HG02588 (cell line): ENCODE data around the gene ANKRD45.
"Not testable (repeated sequence)": the region's sequence is repeated elsewhere in the genome, so short reads cannot be mapped to it uniquely, and the experiment has no call there.

Source experiments
- ATAC-seq: cut with Tn5 transposase; IDR thresholded peaks from one replicate; pipeline ENCODE4 v1.9.1; 2021; ENCODE audit warnings: mild to moderate bottlenecking, moderate library complexity; ENCODE audit not compliant: unreplicated experiment

ANKRD45 gene

DNA sequence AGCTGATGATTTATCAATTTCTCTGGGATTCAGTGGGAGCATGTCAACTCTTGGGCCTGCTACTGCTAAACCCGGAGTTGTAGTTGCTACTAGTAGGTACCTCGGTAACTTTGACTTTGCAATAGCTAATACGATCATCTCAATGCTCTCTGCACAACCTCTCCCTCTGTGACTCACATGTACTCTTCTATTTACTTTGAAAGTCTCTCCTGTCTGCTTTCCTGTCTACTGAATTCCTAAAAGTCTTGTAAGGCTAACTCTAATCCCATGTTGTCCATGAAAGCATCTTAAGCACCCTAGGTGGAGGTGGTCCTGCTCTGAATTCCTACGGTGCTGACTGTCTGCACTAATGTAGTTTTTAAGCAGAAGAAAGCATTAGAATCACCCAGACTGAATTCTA is 96.1 kb downstream of the ANKRD45 start:
- no peak for ATAC-seq

DNA sequence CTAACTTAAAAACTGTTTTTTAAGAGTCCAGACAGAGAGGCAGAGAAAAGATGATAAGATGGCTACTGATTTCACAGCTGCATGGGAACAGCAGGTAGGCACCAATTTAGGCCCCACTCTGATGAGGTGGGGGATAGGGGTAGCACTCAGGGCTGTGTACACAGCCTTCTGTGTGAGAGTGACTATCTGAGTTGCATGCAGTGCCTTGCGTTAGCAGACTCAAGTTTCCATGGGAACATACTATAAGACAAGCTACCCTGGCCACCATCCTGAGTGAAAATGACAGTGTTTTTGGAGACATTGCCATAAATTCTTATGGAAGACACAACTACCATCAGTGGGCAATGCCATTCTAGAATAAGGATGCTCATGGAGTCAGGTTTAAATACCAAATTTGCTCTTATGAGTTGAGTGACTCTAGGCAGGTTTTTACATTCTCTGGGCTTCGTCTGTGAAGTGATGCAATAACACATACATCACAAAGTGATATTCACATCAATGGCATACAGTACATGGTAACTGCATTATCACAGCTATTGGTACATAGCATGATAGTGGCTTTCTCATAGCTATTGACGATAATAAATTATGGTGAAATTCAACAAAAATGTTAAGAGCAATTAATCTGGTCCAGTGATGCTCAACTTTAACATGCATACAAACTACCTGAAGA is 97.3 kb downstream of the ANKRD45 start:
- ATAC-seq = no peak

DNA sequence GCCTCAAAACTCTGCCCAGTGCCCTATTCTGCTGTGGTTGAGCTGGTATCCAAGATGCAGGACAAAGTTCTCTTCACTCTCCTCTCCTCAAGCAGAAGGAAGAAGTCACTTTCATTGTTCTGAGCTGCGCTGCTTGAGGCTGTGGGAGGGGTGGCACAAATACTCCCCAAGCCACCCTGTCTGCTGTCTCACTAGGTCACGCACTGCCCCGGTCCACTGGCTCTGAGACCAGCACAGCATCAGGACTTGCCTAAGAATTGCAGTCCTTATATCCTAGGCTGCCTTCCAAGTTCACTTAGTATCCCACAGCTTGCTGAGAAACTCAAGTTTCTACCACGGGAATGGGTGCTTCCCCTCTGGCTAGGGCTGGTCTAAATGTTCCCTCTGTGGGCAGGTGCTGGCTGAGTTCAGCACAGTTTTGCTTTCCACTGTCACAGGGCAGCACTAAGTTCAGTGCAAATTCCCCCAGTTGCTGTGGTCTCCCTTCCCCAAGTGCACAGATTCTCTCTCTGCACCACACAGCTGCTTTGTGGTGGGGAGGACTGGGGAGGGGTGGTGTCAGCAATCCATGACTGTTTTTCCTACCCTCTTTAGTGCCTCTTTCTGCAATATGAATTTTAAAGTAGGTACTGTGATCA is 99.2 kb downstream of the ANKRD45 start:
- peak; percentile 86 for ATAC-seq

DNA sequence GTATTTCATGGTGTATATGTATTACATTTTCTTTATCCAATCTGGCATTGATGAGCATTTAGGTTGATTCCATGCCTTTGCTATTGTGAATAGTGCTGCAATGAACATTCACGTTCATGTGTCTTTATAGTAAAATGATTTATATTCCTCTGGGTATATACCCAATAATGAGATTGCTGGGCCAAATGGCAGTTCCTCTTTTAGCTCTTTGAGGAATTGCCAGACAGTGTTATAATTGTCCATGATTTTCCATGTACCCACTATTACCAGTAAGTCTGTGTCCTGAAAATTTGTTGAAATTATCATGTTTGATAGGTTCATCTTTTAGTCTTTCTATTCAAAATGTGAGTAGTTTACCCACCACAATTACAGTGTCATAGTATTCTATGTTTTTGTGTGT is 101.2 kb downstream of the ANKRD45 start:
- no peak for ATAC-seq

DNA sequence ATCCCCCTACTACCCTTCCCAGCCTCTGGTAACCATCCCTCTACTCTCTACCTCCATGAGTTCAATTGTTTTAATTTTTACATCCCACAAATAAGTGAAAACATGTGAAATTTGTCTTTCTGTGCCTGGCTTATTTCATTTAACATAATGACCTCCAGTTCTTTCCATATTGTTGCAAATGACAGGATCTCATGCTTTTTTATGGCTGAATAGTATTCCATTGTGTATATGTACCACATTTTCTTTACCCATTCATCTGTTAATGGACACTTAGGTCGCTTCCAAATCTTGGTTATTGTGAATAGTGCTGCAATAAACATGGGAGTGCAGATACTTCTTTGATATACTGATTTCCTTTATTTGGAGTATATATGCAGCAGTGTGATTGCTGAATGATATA is 105.8 kb downstream of the ANKRD45 start:
- ATAC-seq = not testable (repeated sequence)

DNA sequence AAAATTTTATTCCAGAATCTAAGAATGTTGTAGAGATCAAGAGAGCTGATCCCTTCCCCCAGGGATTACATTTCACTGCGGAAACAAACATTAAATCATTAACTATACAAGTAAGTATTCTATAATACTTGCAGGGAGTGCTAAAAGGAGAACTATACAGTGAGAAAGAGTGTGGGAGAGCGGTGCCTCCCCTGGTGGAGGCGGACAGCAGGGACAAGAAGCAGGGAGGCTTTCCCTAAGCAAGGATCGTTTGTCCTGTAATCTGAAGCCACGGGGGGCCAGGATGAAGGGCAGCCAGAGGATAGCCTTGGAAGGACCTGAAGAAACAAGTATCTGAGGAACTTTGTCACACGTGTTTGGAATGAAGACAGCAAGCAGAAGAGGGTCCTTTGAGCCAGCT is 106.8 kb downstream of the ANKRD45 start:
- ATAC-seq = no peak

DNA sequence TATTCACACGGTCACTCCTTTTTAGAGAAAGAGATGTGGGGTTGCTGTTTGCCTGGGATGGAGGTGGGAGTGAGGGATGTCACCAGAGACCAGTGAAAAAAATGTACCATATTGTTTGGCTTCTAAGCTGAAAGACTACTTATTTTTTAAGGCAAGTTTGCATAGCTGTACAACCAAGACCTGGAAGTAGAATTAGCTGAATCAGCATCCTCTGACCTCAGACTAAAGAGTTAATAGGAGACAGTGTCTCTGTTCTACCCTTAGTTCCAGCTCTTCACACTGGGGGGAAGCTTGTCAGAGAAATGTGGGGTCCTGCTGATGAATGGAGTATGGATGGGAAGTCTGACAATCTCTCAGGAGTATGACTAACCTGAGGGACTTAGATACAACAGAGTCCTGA is 108.4 kb downstream of the ANKRD45 start:
- no peak for ATAC-seq

DNA sequence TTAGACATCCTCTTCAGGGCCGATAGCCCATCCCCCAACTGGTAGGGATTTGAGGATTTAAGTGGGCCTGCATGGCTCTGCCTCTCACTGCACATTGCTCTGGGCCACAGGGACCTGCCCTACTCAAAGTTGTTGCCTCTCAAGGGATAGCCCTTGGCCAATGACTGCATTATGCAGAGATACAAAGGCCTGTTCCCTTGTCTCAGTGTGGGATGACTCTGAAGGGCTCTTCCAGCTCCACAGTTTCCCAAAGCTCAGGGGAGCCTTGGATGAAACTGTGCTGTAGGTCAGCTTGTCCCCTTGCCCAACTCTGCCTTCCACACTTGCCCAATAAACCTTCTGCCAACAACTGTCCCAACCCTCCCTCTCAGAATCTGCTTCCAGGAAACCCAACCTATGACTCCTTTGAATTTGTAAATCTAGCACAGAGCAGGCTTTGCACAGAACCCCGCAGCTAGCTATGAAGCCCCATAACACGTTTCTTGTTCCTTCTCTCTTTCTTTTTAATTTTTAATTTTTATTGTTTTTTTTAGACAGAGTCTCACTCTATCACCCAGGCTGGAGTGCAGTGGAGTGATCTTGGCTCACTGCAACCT is 109.3 kb downstream of the ANKRD45 start:
- ATAC-seq = no peak
